ENCODE measurements around the gene ADAM22. TPM values are rescaled to one million over a fixed set of nuclear protein-coding genes. Genes with fewer than 3 reads are reported as not detected.
"Not testable (repeated sequence)": the region's sequence is repeated elsewhere in the genome, so short reads cannot be mapped to it uniquely, and the experiment has no call there.

The ADAM22 gene
- total and polyA plus RNA-seq, 9 donors, result 1.0 to 18.0 (median 5.5) TPM

DNA sequence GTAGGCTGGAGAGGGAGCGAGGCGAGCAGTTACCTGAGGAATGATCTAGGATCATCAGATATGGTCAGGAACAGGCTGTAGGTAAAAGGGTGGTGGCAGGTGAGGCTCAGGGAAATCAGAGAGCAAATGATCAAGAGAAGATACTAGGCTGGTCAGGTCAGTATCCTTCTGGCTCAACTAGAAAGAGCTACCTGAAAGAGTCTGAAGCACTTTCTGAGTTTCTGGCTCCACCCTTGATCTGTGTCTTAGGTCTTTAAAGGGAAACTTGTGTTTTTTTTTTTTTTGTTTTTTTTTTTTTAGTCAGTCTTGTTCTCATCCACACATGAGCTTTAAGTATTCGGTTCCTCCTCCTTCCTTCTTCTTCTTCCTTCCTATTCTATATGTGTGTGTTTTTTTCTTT lies 10.5 kb downstream of the ADAM22 start:
- intact Hi-C loops (cut with DNase I), result no loop called here
- Histone ChIP-seq H3K27ac (no peak overlapping the region), H3K4me1 (ENCODE audit: insufficient read depth) (no peaks in the 10 kb centered on the region), H3K4me3 (no peak overlapping the region), H3K9me3 (no peaks in the 10 kb centered on the region), H3K36me3 (no peaks in the 10 kb centered on the region), H3K27me3 (no peaks in the 10 kb centered on the region)
- WGBS, 3 donors, result 96 to 99% (median 97%) methylated on average over 3 of the region's 3 CpGs
- TF ChIP-seq, protein P1, sequence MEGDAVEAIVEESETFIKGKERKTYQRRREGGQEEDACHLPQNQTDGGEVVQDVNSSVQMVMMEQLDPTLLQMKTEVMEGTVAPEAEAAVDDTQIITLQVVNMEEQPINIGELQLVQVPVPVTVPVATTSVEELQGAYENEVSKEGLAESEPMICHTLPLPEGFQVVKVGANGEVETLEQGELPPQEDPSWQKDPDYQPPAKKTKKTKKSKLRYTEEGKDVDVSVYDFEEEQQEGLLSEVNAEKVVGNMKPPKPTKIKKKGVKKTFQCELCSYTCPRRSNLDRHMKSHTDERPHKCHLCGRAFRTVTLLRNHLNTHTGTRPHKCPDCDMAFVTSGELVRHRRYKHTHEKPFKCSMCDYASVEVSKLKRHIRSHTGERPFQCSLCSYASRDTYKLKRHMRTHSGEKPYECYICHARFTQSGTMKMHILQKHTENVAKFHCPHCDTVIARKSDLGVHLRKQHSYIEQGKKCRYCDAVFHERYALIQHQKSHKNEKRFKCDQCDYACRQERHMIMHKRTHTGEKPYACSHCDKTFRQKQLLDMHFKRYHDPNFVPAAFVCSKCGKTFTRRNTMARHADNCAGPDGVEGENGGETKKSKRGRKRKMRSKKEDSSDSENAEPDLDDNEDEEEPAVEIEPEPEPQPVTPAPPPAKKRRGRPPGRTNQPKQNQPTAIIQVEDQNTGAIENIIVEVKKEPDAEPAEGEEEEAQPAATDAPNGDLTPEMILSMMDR (IDR thresholded peaks at IDR 0.05), result no peak
- TF ChIP-seq EP300 (IDR thresholded peaks at IDR 0.05), result no peak
- no peak for TF ChIP-seq POLR2A (IDR thresholded peaks at IDR 0.05)
- DNase-seq, result no peak

DNA sequence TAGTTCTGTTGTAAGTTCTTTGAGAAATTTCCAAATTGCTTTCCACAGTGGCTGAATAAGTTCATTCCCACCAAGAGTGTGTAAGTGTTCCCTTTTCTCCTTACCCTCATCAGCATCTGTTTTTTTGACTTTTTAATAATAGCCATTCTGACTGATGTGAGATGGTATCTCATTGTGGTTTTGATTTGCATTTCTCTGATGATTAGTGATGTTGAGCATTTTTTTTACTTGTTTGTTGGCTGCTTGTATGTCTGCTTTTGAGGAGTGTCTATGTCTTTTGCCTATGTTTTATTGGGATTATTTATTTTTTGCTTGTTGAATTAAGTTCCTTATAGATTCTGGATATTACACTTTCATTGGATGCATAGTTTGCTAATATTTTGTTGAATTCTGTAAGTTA lies 11.9 kb downstream of the ADAM22 start:
- H3K27me3 ChIP-seq; intact Hi-C loops (cut with DNase I); H3K27ac ChIP-seq; H3K4me3 ChIP-seq; H3K4me1 ChIP-seq (ENCODE audit: insufficient read depth); H3K9me3 ChIP-seq; DNase-seq; H3K36me3 ChIP-seq: not testable (repeated sequence)

DNA sequence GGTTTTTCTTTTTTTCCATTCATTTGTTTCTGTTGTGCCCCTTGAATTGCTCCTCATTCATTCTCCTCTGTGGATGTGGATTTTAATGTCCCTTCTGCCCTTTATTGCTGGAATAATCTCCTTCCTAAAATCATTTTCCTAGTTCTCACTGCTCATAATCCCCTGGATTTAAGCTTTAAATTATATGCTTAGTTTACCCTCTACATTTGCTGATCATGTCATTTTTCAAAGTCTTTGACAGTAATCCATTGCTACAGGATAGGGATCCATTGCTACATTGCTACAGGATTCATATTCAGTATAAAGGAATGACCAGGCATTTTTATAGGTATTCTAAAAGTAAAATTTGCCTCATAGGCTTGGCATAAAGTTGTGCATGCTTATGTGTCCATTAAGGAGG lies 14.3 kb downstream of the ADAM22 start:
- H3K27ac ChIP-seq, result no peak overlapping the region
- no peaks in the 10 kb centered on the region for H3K27me3 ChIP-seq
- intact Hi-C loops (cut with DNase I), result no loop called here
- H3K4me1 ChIP-seq (ENCODE audit: insufficient read depth), result no peaks in the 10 kb centered on the region
- H3K9me3 ChIP-seq, result no peaks in the 10 kb centered on the region
- H3K36me3 ChIP-seq, result no peaks in the 10 kb centered on the region
- no peak overlapping the region for H3K4me3 ChIP-seq
- DNase-seq, result no peak
- no peak for TF ChIP-seq EP300 (IDR thresholded peaks at IDR 0.05)
- TF ChIP-seq, protein P1 (IDR thresholded peaks at IDR 0.05), result no peak
- no peak for TF ChIP-seq POLR2A (IDR thresholded peaks at IDR 0.05)

DNA sequence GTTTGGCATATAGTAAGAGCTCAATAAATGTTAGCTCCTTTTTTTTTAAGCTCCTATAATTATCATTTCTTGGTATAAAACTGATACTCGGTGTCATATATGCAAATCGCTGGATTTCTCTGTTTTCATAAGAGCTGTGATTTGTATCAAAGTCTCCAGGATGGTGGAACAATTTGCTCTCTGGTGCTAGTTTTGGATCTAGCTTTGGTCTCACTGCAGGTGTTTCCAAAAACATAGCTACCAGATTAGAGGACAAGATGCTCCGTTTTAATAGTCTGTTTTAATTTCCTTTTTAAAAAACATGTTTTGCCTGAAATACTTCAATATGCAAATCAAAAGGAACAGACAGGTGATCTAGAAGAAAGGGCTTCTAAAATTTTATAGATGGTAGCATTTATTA lies 25.3 kb downstream of the ADAM22 start:
- Histone ChIP-seq H3K9me3 (no peaks in the 10 kb centered on the region), H3K36me3 (no peaks in the 10 kb centered on the region), H3K4me1 (ENCODE audit: insufficient read depth) (no peaks in the 10 kb centered on the region), H3K27ac (no peak overlapping the region), H3K4me3 (no peak overlapping the region), H3K27me3 (no peaks in the 10 kb centered on the region)
- DNase-seq, result no peak
- intact Hi-C loops (cut with DNase I), result no loop called here
- 86 to 90% (median 89%) methylated on average over 3 of the region's 3 CpGs for WGBS, 3 donors
- TF ChIP-seq EP300 (IDR thresholded peaks at IDR 0.05), result no peak
- TF ChIP-seq, protein P1 (IDR thresholded peaks at IDR 0.05), result no peak
- no peak for TF ChIP-seq POLR2A (IDR thresholded peaks at IDR 0.05)

DNA sequence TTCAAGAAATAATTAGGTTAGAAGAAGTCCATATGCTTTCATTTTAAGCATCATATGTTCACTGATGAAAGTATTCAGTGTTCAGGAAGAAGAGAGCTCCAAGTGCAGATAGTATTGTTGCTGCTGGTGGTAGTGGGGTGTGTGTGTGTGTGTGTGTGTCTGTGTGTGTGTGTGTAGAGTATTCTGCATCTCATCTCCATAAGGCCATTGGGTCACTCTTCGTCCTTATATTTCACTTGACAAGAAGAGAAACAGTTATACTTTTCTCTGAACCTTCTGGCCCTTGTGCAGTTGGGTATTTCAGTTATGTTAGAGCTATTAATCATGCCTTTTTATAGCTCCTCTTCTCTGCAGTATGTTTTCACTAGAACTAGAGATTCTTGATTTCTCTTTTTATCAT lies 26.2 kb downstream of the ADAM22 start:
- TF ChIP-seq, protein P1 (IDR thresholded peaks at IDR 0.05), result no peak
- TF ChIP-seq EP300 (IDR thresholded peaks at IDR 0.05) (no peak), POLR2A (IDR thresholded peaks at IDR 0.05) (no peak)
- Histone ChIP-seq H3K36me3 (no peaks in the 10 kb centered on the region), H3K27ac (no peak overlapping the region), H3K27me3 (no peaks in the 10 kb centered on the region), H3K9me3 (no peaks in the 10 kb centered on the region), H3K4me1 (ENCODE audit: insufficient read depth) (no peaks in the 10 kb centered on the region), H3K4me3 (no peak overlapping the region)
- DNase-seq, result no peak
- intact Hi-C loops (cut with DNase I), result no loop called here
- 65 to 88% (median 78%) methylated on average over 1 of the region's 1 CpG for WGBS, 3 donors

Data from ovary (tissue), 9 donors.